Measurements from ENCODE around the gene GFOD1. TPM values are rescaled to one million over a fixed set of nuclear protein-coding genes. Genes with fewer than 3 reads are reported as not detected.
A peak's percentile ranks its signal among the peaks of the same experiment; 100 is the strongest.
"Not testable (repeated sequence)": the region's sequence is repeated elsewhere in the genome, so short reads cannot be mapped to it uniquely, and the experiment has no call there.

Gene GFOD1
- total RNA-seq, 3 donors from 2014 or later = 25.5 to 39.0 (median 38.1) TPM

DNA sequence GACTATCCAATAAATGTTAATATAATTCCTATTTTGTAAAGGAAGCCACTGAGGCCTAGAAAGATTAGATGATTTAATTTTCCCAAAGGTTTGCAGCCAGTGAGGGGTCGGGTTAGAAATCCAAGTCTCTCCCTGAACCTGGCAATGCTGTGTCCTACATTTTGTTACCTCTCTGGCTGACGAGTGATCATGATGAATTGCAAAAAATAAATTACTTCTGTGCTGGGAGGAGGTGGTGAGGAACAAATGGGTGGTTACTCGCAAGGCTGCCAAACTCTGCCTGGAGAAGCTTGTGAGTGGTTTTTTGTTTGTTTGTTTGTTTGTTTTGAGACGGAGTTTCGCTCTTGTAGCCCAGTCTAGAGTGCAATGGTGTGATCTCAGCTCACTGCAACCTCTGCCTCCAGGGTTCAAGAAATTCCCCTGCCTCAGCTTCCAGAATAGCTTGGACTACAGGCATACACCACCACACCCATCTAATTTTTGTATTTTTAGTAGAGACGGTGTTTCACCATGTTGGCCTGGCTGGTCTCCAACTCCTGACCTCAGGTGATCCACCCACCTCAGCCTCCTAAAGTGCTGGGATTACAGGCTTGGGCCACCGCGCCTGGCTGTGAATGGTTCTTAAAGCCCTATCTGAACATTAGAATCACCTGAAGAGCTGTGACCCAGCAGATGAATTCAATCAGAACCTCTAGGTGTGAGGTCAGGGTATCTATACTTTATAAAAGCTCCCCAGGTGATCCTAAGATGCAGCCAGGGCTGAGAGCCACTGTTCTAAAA, 138.9 kb downstream of the GFOD1 start:
- no peak overlapping the region for H3K4me3 Mint-ChIP-seq
- no peaks in the 10 kb centered on the region for H3K9me3 Mint-ChIP-seq
- no peaks in the 10 kb centered on the region for H3K36me3 Mint-ChIP-seq (ENCODE audit: insufficient read depth)
- ATAC-seq (no peak), DNase-seq (no peak)
- H3K27me3 Mint-ChIP-seq (ENCODE audit: low read depth) = no peaks in the 10 kb centered on the region
- H3K4me1 Mint-ChIP-seq (ENCODE audit: low read depth) = peaks cover 4% of the 10 kb centered on the region

- H3K27me3 Mint-ChIP-seq (ENCODE audit: low read depth) = no peaks in the 10 kb centered on the region
- ATAC-seq (no peak), DNase-seq (no peak)
- H3K36me3 Mint-ChIP-seq (ENCODE audit: insufficient read depth) = no peaks in the 10 kb centered on the region
- H3K9me3 Mint-ChIP-seq = peaks cover 7% of the 10 kb centered on the region
- H3K4me1 Mint-ChIP-seq (ENCODE audit: low read depth) = no peaks in the 10 kb centered on the region
- H3K4me3 Mint-ChIP-seq = no peak overlapping the region
Measured at GRCh38 chr6:13346245-13346644, 141.2 kb downstream of the GFOD1 start.

DNA sequence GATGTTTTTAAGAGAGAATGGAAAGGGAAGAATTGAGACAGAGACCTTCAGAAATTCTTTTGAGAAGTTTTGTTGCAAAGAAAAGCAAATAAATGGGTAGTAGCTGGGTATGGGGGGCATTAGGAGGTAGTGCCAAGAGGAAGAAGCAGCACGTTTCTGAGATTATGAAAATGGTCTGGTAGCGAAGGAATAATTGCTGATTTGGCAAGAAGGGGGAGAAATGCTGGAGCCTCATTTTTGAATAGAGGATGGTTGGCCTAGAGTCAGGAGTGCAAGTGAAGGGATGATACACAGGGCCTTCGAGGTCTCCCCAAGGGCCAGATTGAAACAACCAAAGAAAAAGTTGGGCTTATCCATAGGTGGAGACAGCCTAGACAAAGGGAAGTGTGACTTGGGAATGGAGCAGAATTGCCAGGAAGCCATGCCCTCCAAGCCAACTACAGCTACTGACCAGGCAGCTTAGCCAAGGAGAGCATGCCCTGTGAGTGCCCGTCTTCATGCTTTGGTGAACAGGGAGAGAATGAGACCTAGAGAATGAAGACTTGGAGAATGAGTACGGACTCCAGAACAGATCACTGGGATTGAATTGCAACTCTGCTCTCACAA, 144.9 kb downstream of the GFOD1 start:
- Mint-ChIP-seq H3K9me3 (peaks cover 7% of the 10 kb centered on the region), H3K4me3 (no peak overlapping the region), H3K4me1 (ENCODE audit: low read depth) (peaks cover 9% of the 10 kb centered on the region), H3K36me3 (ENCODE audit: insufficient read depth) (no peaks in the 10 kb centered on the region), H3K27me3 (ENCODE audit: low read depth) (no peaks in the 10 kb centered on the region)
- DNase-seq = no peak
- no peak for ATAC-seq

- no peak for DNase-seq
- Mint-ChIP-seq H3K9me3 (peaks cover 7% of the 10 kb centered on the region), H3K4me3 (no peak overlapping the region), H3K4me1 (ENCODE audit: low read depth) (peaks cover 13% of the 10 kb centered on the region), H3K36me3 (ENCODE audit: insufficient read depth) (no peaks in the 10 kb centered on the region), H3K27me3 (ENCODE audit: low read depth) (no peaks in the 10 kb centered on the region)
- ATAC-seq = no peak
Measured at GRCh38 chr6:13339863-13340630, 147.4 kb downstream of the GFOD1 start.

DNA sequence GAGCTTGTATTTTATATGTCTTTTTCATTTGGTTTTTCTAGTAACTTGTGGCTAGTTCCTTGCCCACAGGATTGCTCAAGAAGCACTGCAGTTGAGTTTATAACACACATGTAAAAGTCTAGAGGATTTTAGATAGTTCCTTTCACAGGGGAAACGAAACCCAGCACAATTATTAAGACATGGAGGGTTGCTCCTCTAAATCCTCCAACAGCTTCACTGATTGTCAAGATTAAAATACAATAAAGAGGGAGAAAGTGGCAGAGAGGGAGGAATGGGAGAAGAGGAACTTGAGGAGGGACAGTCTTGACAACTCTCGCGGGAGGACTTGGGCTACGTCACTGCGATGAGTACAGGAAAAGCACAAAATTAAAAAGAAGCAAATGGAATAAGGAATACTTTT, 149.4 kb downstream of the GFOD1 start:
- ATAC-seq (no peak), DNase-seq (no peak)
- H3K4me1 Mint-ChIP-seq (ENCODE audit: low read depth) = peaks cover 13% of the 10 kb centered on the region
- no peaks in the 10 kb centered on the region for H3K36me3 Mint-ChIP-seq (ENCODE audit: insufficient read depth)
- H3K27me3 Mint-ChIP-seq (ENCODE audit: low read depth) = no peaks in the 10 kb centered on the region
- peaks cover 7% of the 10 kb centered on the region for H3K9me3 Mint-ChIP-seq
- no peak overlapping the region for H3K4me3 Mint-ChIP-seq

DNA sequence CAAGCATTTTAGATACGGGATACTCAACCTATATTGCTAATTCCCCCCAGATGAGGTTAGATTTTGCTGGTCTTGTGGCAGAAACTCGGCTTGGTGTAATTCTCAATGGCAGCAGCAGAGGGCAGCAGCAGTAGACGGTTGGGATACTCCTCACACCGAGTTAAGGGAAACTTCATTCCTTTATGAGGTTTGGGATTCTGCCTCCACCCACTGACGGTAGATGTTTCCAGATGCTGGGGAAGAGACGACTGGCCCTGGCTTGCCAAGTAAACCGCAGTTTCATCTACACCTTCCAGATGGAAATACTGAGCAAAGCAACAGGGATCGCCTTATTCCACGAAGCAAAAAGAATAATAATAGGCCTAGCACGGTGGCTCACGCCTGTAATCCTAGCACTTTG, 150.8 kb downstream of the GFOD1 start:
- peaks cover 13% of the 10 kb centered on the region for H3K4me1 Mint-ChIP-seq (ENCODE audit: low read depth)
- ATAC-seq = peak; percentile 78

DNA sequence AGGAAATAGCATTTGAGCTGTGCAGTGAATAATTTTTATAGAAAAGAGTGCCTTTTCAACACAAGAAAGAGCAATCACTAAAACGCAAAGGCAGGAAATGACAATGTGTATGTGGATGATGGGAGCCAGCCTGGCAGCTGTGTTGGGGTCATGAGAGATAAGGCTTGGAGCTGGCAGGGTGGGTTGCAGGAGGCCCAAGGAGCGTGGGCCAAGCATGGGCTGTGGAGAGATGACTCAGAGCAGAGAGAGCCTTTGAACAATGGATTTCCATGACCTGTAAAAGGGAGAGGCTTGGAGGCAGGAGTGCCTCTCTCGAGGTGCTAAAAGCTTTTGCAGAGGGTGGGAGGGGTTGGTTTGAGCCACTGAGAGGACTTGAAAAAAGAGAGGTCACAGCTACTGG, 152.4 kb downstream of the GFOD1 start:
- ATAC-seq (no peak), DNase-seq (no peak)
- no peaks in the 10 kb centered on the region for H3K9me3 Mint-ChIP-seq
- no peak overlapping the region for H3K4me3 Mint-ChIP-seq
- H3K36me3 Mint-ChIP-seq (ENCODE audit: insufficient read depth) = no peaks in the 10 kb centered on the region
- no peaks in the 10 kb centered on the region for H3K27me3 Mint-ChIP-seq (ENCODE audit: low read depth)
- peaks cover 6% of the 10 kb centered on the region for H3K4me1 Mint-ChIP-seq (ENCODE audit: low read depth)

More for the DNA sequence above, 150.8 kb downstream of the GFOD1 start:
- H3K9me3 Mint-ChIP-seq = no peaks in the 10 kb centered on the region
- no peak overlapping the region for H3K4me3 Mint-ChIP-seq
- no peaks in the 10 kb centered on the region for H3K36me3 Mint-ChIP-seq (ENCODE audit: insufficient read depth)
- DNase-seq = peak; percentile 71
- no peaks in the 10 kb centered on the region for H3K27me3 Mint-ChIP-seq (ENCODE audit: low read depth)

DNA sequence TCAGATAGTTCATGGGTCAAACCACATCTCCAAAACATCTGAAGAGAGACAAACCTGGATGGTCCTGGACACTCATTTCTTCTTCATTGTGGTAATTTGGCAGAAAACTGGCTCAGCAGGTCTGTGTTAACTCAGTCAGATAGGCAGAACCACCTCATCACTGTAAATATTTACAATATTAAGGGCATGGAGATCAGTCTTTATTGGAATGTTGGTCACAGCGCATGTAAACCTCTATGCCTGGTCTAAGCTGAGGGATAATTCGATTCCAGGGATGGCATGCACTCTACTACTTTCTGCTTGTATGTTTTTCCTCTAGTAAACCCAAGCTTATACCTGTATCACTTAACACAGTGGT, 155.1 kb downstream of the GFOD1 start:
- DNase-seq (no peak), ATAC-seq (no peak)
- Mint-ChIP-seq H3K9me3 (no peaks in the 10 kb centered on the region), H3K27me3 (ENCODE audit: low read depth) (no peaks in the 10 kb centered on the region), H3K4me3 (no peak overlapping the region), H3K4me1 (ENCODE audit: low read depth) (peaks cover 22% of the 10 kb centered on the region), H3K36me3 (ENCODE audit: insufficient read depth) (no peaks in the 10 kb centered on the region)

- Mint-ChIP-seq H3K36me3 (ENCODE audit: insufficient read depth) (no peaks in the 10 kb centered on the region), H3K4me1 (ENCODE audit: low read depth) (peaks cover 25% of the 10 kb centered on the region), H3K4me3 (no peak overlapping the region), H3K9me3 (no peaks in the 10 kb centered on the region), H3K27me3 (ENCODE audit: low read depth) (no peaks in the 10 kb centered on the region)
- ATAC-seq (no peak), DNase-seq (no peak)
Measured at GRCh38 chr6:13331516-13332348, 155.7 kb downstream of the GFOD1 start.

GRCh38 chr6:13328875-13329183, 158.6 kb downstream of the GFOD1 start:
- ATAC-seq (no peak), DNase-seq (no peak)
- no peaks in the 10 kb centered on the region for H3K9me3 Mint-ChIP-seq
- H3K4me1 Mint-ChIP-seq (ENCODE audit: low read depth) = peaks cover 23% of the 10 kb centered on the region
- H3K27me3 Mint-ChIP-seq (ENCODE audit: low read depth) = no peaks in the 10 kb centered on the region
- H3K4me3 Mint-ChIP-seq = peak overlapping the region; percentile 90
- H3K36me3 Mint-ChIP-seq (ENCODE audit: insufficient read depth) = peaks cover 7% of the 10 kb centered on the region

GRCh38 chr6:13328076-13328874, 159.1 kb downstream of the GFOD1 start, which contains the start of gene TBC1D7:
Gene TBC1D7, minus strand, starts transcription at chr6:13328537. Its CDS starts 1,639 bp downstream, at chr6:13326898.
- peak within 1 kb of the TSS; percentile 90 for H3K4me3 Mint-ChIP-seq
- peak; percentile 90 for DNase-seq
- ATAC-seq = peak; percentile 93 to 95
- no peaks in the 10 kb centered on the region for H3K9me3 Mint-ChIP-seq
- H3K4me1 Mint-ChIP-seq (ENCODE audit: low read depth) = peaks cover 23% of the 10 kb centered on the region
- H3K36me3 Mint-ChIP-seq (ENCODE audit: insufficient read depth) = peaks cover 12% of the 10 kb centered on the region
- H3K27me3 Mint-ChIP-seq (ENCODE audit: low read depth) = no peaks in the 10 kb centered on the region

DNA sequence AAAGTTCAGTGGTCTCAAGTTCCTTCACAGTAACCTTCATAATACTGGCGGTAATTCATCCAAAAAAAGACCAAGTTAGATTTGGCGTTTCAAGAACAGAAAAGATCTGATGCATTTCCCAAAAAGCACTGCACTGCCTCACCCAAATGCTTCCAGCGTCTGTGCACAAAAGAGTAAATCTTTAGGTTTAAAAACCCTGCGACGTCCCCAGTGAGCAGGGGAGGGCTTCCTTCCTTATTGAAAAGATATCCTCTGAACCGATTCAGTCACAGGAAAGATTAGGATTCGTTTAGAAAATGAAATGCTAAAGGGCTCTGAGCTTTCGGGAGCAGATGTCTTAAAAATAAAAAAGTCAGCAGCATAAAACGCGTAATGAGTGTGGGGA, 159.7 kb downstream of the GFOD1 start:
- DNase-seq (no peak), ATAC-seq (no peak)
- Mint-ChIP-seq H3K4me1 (ENCODE audit: low read depth) (peaks cover 23% of the 10 kb centered on the region), H3K27me3 (ENCODE audit: low read depth) (no peaks in the 10 kb centered on the region), H3K36me3 (ENCODE audit: insufficient read depth) (peaks cover 15% of the 10 kb centered on the region), H3K9me3 (no peaks in the 10 kb centered on the region), H3K4me3 (peak overlapping the region; percentile 90)

GRCh38 chr6:13326031-13326586, 161.3 kb downstream of the GFOD1 start:
- not testable (repeated sequence) for DNase-seq; H3K27me3 Mint-ChIP-seq (ENCODE audit: low read depth); ATAC-seq; H3K9me3 Mint-ChIP-seq
- Mint-ChIP-seq H3K4me3 (peak overlapping the region; percentile 90), H3K36me3 (ENCODE audit: insufficient read depth) (peaks cover 23% of the 10 kb centered on the region), H3K4me1 (ENCODE audit: low read depth) (peaks cover 23% of the 10 kb centered on the region)
